Natural killer cell treated with Interleukin-12 subunit alpha and Interleukin-12 subunit beta and Interleukin-15 and Interleukin-18, amount 100 ng/mL, for 72 hours (primary cell): ENCODE results near the gene DAPK1. TPM values are rescaled to one million over a fixed set of nuclear protein-coding genes. Genes with fewer than 3 reads are reported as not detected.
A peak's percentile ranks its signal among the peaks of the same experiment; 100 is the strongest.

Source experiments
- ATAC-seq, 2 donors: fragments of 150-1000 bp; cut with Tn5 transposase in 1 of 2; sonication (Bioruptor Pico), chemical (Tn5 transposase) in 1 of 2; 2 replicates each; pipeline ENCODE4 v1.10.0; 2021
- DNase-seq: peaks from one replicate; pipeline ENCODE4 v3.0.0; 2022; ENCODE audit warnings: low spot score
- H3K27ac Mint-ChIP-seq, 2 donors: 1 replicate in 1 of 2; 2 replicates in 1 of 2; pipeline ENCODE4 v1.8.0; 2022; ENCODE audit warnings: mixed read lengths in 2 of 2, mild to moderate bottlenecking in 1 of 2, moderate library complexity in 1 of 2
- H3K27me3 Mint-ChIP-seq, 2 donors: 1 replicate in 1 of 2; 2 replicates in 1 of 2; pipeline ENCODE4 v1.8.0; 2022; ENCODE audit warnings: mixed read lengths in 2 of 2
- H3K36me3 Mint-ChIP-seq: one replicate; pipeline ENCODE4 v1.8.0; 2022; ENCODE audit warnings: mixed read lengths
- H3K4me1 Mint-ChIP-seq, 2 donors: 1 replicate in 1 of 2; 2 replicates in 1 of 2; pipeline ENCODE4 v1.8.0; 2022; ENCODE audit warnings: low read depth in 2 of 2, mixed read lengths in 2 of 2, mild to moderate bottlenecking in 1 of 2
- H3K4me3 Mint-ChIP-seq: one replicate; pipeline ENCODE4 v1.8.0; 2022; ENCODE audit warnings: mixed read lengths
- H3K9me3 Mint-ChIP-seq: 2 replicates; pipeline ENCODE4 v1.8.0; 2022; ENCODE audit warnings: mixed read lengths
- total RNA-seq, 2 donors: library from RNA; stranded (reverse); gene quantifications; one replicate each; pipeline ENCODE4 v1.2.3, GENCODE V29; 2022

DAPK1 gene
- total RNA-seq, 2 donors from 2014 or later: 8.5 to 31.7 TPM

DNA sequence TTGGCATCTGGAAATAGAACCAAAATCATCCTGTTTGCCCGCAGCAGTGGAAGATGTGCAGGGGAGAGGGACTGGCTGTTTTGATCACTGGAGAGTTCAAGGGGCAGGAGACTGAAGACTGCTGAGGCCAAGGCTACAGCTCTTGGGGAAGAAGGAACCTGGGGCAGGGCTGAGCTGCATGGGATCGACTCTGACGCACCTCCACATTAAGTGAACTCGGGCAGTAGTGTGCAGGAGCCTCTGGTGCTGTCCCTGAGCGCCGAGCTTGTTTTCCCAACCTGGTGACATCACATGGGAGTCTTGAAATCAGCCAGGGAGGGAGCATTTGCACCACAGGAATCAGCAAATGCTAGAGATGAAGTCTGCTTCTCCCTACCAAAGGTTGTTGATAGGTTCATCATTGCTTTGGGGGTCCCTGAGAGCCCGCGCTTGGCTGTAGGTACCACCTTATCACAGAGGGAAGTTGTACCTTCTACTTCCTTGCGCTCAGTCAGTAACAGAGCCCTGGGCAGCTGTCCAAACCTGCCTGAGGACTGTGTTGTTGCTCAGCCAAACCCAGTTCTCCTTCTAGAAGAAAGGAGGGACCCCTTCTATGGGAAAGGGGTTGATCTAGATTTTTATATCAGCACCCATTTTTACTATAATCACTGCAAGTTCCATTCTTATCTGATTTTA lies 175.9 kb downstream of the DAPK1 start:
- ATAC-seq (no peak), DNase-seq (no peak)
- no peak overlapping the region for H3K4me3 Mint-ChIP-seq
- H3K27ac Mint-ChIP-seq: no peak overlapping the region
- H3K36me3 Mint-ChIP-seq: no peaks in the 10 kb centered on the region
- no peaks in the 10 kb centered on the region for H3K9me3 Mint-ChIP-seq
- no peaks in the 10 kb centered on the region for H3K27me3 Mint-ChIP-seq
- H3K4me1 Mint-ChIP-seq: no peaks in the 10 kb centered on the region

GRCh38 chr9:87674565-87675299 lies 177.1 kb downstream of the DAPK1 start:
- Mint-ChIP-seq H3K36me3 (no peaks in the 10 kb centered on the region), H3K9me3 (no peaks in the 10 kb centered on the region), H3K27ac (no peak overlapping the region), H3K4me3 (no peak overlapping the region), H3K4me1 (no peaks in the 10 kb centered on the region), H3K27me3 (no peaks in the 10 kb centered on the region)
- no peak for DNase-seq
- ATAC-seq: no peak

- Mint-ChIP-seq H3K27me3 (no peaks in the 10 kb centered on the region), H3K27ac (no peak overlapping the region), H3K4me1 (no peaks in the 10 kb centered on the region), H3K9me3 (no peaks in the 10 kb centered on the region), H3K4me3 (no peak overlapping the region), H3K36me3 (no peaks in the 10 kb centered on the region)
- DNase-seq (no peak), ATAC-seq (peak; percentile 17 to 24)
These were observed 178.3 kb downstream of the DAPK1 start for GRCh38 chr9:87675906-87676515.

DNA sequence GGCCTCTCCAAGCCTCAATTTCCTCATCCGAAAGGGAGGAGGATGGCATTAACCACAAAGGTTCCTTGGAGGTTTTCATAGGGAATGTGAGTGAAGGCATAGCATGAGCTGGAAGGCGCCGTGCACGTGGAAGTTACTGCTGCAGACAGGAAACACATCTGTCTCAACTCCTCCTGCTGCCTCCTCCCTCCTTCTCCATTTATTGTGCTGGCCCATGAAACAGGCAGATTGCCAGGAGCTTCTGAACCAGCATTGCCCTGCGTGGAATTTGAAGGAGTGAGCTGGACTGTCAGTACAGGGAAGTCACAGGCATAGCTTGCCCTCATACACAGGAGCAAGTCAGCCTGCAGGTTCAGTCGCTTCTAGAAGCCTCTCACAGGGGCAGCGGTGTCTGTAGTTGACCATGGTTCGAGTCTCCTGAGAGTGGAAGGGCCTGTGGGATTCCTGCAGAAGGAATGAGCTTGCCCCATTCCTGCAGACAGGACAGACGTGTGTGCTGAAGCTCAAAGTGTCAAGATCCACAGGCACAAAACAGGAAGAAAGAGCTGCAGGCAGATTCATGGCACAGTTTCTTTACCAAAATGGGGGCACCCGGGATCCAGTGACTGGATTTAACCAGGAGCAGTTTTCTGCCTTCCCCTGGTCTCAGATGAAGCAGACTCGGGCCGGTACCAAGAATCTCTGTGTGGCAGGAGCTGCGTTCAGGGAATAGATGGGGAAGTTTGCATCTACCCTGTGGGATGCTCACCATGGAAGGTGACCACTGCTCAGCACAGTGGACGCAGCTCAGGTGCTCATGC lies 179.5 kb downstream of the DAPK1 start:
- Mint-ChIP-seq H3K4me3 (no peak overlapping the region), H3K27ac (no peak overlapping the region), H3K36me3 (no peaks in the 10 kb centered on the region), H3K9me3 (no peaks in the 10 kb centered on the region), H3K4me1 (no peaks in the 10 kb centered on the region), H3K27me3 (no peaks in the 10 kb centered on the region)
- DNase-seq: no peak
- ATAC-seq: no peak

DNA sequence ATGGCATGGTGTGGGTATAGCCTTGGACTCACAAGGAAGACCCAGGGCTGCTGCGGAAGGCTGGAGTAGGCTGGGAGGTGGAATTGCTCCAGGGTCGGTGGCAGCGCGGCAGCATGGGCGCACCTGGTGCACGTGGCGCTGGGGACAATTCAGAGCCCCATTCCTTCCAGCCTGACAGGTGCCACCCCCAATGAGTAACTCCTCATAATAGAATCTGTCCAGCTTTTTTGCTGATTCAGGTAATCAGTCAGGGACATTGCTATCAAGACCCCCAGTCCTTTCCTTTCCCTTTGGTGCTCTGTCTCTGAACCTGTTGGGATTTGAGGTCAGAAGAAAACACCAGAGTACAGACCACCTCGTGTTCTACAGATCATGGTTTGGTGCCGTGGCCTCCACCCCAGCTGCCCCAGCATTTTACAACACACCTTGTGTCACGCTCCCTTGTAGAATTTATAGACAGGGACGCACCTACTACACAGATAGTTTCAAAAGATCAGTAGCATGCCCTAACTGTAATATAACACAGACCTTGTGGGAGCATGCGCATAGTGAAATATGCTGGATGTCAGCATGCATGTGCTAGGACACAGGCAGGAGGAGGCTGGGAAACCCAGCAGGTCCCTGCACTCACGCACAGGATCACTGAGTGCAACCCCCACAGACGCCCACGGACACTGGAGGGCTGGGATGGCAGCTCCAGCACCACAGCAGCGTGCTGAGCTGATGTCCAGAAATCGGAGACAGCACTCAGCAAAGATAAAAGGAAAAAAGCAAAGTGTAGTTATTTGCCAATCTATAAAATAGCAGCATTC lies 180.3 kb downstream of the DAPK1 start:
- ATAC-seq: no peak

GRCh38 chr9:87678650-87679355 lies 181.1 kb downstream of the DAPK1 start:
- no peak for ATAC-seq
- Mint-ChIP-seq H3K9me3 (no peaks in the 10 kb centered on the region), H3K27ac (no peak overlapping the region), H3K36me3 (no peaks in the 10 kb centered on the region), H3K27me3 (no peaks in the 10 kb centered on the region), H3K4me1 (no peaks in the 10 kb centered on the region), H3K4me3 (no peak overlapping the region)
- DNase-seq: no peak

More for the DNA sequence above, 180.3 kb downstream of the DAPK1 start:
- DNase-seq: no peak
- Mint-ChIP-seq H3K36me3 (no peaks in the 10 kb centered on the region), H3K27me3 (no peaks in the 10 kb centered on the region), H3K4me3 (no peak overlapping the region), H3K9me3 (no peaks in the 10 kb centered on the region), H3K4me1 (no peaks in the 10 kb centered on the region), H3K27ac (no peak overlapping the region)

GRCh38 chr9:87681271-87682061 lies 183.8 kb downstream of the DAPK1 start:
- no peaks in the 10 kb centered on the region for H3K9me3 Mint-ChIP-seq
- ATAC-seq (no peak), DNase-seq (no peak)
- H3K36me3 Mint-ChIP-seq: no peaks in the 10 kb centered on the region
- H3K4me1 Mint-ChIP-seq: peaks cover 4 to 8% of the 10 kb centered on the region in 2 donors
- H3K27me3 Mint-ChIP-seq: no peaks in the 10 kb centered on the region
- no peak overlapping the region for H3K4me3 Mint-ChIP-seq
- no peak overlapping the region for H3K27ac Mint-ChIP-seq

DNA sequence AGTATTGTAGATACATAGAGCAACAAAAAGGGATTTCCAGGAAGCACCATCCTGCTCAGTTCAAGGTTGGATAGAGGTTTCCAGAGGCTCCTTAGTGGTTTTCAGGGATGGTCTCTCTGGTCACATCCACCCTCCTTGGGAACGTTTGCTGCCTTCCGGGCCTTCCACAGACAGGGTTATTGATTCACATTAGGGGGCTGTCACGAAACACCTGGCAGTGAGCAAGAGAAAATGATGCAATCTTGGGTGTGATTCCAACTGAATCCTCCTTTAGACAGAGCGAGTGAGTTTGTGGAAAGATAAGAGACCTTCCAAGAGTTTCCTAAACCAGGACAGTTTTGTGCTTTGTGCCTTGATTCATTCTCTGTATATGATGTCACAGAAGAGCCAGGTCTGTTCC lies 184.4 kb downstream of the DAPK1 start:
- ATAC-seq (no peak), DNase-seq (no peak)
- Mint-ChIP-seq H3K27me3 (no peaks in the 10 kb centered on the region), H3K36me3 (no peaks in the 10 kb centered on the region), H3K27ac (no peak overlapping the region), H3K4me1 (peaks cover 4 to 8% of the 10 kb centered on the region in 2 donors), H3K4me3 (no peak overlapping the region), H3K9me3 (no peaks in the 10 kb centered on the region)

GRCh38 chr9:87682618-87683017 lies 185.0 kb downstream of the DAPK1 start:
- ATAC-seq (no peak), DNase-seq (no peak)
- Mint-ChIP-seq H3K4me1 (peaks cover 4 to 8% of the 10 kb centered on the region in 2 donors), H3K36me3 (no peaks in the 10 kb centered on the region), H3K4me3 (no peak overlapping the region), H3K27me3 (no peaks in the 10 kb centered on the region), H3K27ac (no peak overlapping the region), H3K9me3 (no peaks in the 10 kb centered on the region)

- Mint-ChIP-seq H3K4me3 (no peak overlapping the region), H3K4me1 (peaks cover 4 to 8% of the 10 kb centered on the region in 2 donors)
- peak; percentile 13 to 24 for ATAC-seq
These were observed 186.3 kb downstream of the DAPK1 start for GRCh38 chr9:87683751-87684626.

DNA sequence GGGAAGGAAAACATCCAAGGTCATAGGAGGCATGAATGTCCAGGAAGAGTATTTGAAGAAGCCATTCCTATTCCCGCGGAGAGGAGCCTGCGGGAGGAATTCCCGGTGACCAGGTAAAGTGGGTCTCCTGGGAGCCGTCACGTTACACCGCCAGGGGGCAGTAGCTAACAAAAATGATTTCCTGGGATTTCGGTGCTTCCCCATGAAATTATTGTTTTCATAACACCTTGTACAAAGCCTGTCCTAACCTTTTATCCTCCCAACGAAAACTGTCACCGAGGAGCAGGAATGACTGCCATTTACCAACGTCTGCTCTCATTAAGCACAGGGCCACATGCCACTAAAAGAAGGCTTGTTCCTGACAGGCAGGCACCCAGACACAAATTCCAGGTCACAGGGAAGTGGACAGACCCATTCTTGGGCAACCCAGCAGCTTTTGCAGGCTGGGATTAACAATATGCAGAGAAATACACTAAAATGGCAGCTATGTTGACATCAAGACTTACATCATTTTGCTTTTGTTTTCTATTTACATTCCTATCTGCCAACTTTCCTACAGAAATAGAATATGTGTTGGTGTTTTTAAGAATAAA lies 187.1 kb downstream of the DAPK1 start:
- H3K9me3 Mint-ChIP-seq: no peaks in the 10 kb centered on the region
- H3K27me3 Mint-ChIP-seq: peaks cover 0 to 6% of the 10 kb centered on the region in 2 donors
- no peak overlapping the region for H3K27ac Mint-ChIP-seq
- DNase-seq (no peak), ATAC-seq (no peak)
- no peak overlapping the region for H3K4me3 Mint-ChIP-seq
- no peaks in the 10 kb centered on the region for H3K36me3 Mint-ChIP-seq
- peaks cover 4 to 8% of the 10 kb centered on the region in 2 donors for H3K4me1 Mint-ChIP-seq

More at GRCh38 chr9:87683751-87684626, 186.3 kb downstream of the DAPK1 start:
- Mint-ChIP-seq H3K27ac (no peak overlapping the region), H3K9me3 (no peaks in the 10 kb centered on the region), H3K27me3 (no peaks in the 10 kb centered on the region), H3K36me3 (no peaks in the 10 kb centered on the region)
- no peak for DNase-seq
